ENCODE measurements around the gene ZNF189.
"Not testable (repeated sequence)": the region's sequence is repeated elsewhere in the genome, so short reads cannot be mapped to it uniquely, and the experiment has no call there.

The ZNF189 gene

GRCh38 chr9:101381118-101381517, 17.5 kb upstream of the ZNF189 start:
- H3K27ac ChIP-seq: no peak overlapping the region
- TF ChIP-seq ZFX (IDR thresholded peaks at IDR 0.05): no peak
- TF ChIP-seq, protein P1, sequence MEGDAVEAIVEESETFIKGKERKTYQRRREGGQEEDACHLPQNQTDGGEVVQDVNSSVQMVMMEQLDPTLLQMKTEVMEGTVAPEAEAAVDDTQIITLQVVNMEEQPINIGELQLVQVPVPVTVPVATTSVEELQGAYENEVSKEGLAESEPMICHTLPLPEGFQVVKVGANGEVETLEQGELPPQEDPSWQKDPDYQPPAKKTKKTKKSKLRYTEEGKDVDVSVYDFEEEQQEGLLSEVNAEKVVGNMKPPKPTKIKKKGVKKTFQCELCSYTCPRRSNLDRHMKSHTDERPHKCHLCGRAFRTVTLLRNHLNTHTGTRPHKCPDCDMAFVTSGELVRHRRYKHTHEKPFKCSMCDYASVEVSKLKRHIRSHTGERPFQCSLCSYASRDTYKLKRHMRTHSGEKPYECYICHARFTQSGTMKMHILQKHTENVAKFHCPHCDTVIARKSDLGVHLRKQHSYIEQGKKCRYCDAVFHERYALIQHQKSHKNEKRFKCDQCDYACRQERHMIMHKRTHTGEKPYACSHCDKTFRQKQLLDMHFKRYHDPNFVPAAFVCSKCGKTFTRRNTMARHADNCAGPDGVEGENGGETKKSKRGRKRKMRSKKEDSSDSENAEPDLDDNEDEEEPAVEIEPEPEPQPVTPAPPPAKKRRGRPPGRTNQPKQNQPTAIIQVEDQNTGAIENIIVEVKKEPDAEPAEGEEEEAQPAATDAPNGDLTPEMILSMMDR (conservative IDR thresholded peaks at IDR 0.05): no peak

GRCh38 chr9:101381833-101382342, 16.8 kb upstream of the ZNF189 start:
- no peak overlapping the region for H3K27ac ChIP-seq
- TF ChIP-seq ZFX (IDR thresholded peaks at IDR 0.05): no peak
- TF ChIP-seq, protein P1 (conservative IDR thresholded peaks at IDR 0.05): no peak

- no peak overlapping the region for H3K27ac ChIP-seq
- TF ChIP-seq, protein P1 (conservative IDR thresholded peaks at IDR 0.05): no peak
- no peak for TF ChIP-seq ZFX (IDR thresholded peaks at IDR 0.05)
Observed at GRCh38 chr9:101383361-101383760, 15.3 kb upstream of the ZNF189 start.

GRCh38 chr9:101384873-101385536, 13.6 kb upstream of the ZNF189 start, which contains the start of gene BAAT:
Gene BAAT (minus strand): TSS chr9:101385006. CDS start chr9:101371404, 13,602 bp downstream.
- H3K27ac ChIP-seq: not testable (repeated sequence)

GRCh38 chr9:101387871-101388506, 10.7 kb upstream of the ZNF189 start:
- H3K27ac ChIP-seq: no peak overlapping the region
- TF ChIP-seq ZFX (IDR thresholded peaks at IDR 0.05): no peak
- TF ChIP-seq, protein P1 (conservative IDR thresholded peaks at IDR 0.05): peak; percentile 70

DNA sequence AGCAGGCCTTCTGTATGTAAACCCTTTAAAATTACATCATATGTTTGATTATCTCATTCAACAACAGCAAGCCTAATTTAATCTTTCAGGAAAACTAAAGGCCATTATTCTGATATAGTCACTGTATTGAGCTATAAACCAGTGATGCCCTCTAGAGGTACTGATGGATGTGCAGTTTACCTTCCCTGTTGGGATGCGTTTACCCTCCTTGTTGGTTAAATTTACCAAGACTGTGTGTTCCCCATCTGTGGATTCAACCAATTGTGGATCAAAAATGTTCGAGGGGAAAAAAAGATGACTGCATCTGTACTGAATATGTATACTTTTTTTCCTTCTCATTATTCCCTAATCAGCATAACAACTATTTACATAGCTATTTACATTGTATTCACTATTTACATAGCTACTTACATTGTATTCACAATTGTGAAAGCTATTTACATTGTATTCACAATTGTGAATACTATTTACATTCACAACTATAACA, 10.1 kb upstream of the ZNF189 start:
- TF ChIP-seq ZFX (IDR thresholded peaks at IDR 0.05): no peak
- TF ChIP-seq, protein P1 (conservative IDR thresholded peaks at IDR 0.05): peak; percentile 62
- no peak overlapping the region for H3K27ac ChIP-seq

GRCh38 chr9:101393135-101393534, 5.5 kb upstream of the ZNF189 start:
- H3K27ac ChIP-seq: no peak overlapping the region
- TF ChIP-seq, protein P1 (conservative IDR thresholded peaks at IDR 0.05): no peak
- no peak for TF ChIP-seq ZFX (IDR thresholded peaks at IDR 0.05)
